Islet of Langerhans (tissue), 1 donor: Measurements from ENCODE around the gene KRTAP10-4.

ENCODE experiments used
- FAIRE-seq: peaks from one replicate; lab custom pipeline; 2011; peaks lifted over from hg19 to GRCh38; lab: Jason Lieb, UNC

KRTAP10-4 gene

DNA sequence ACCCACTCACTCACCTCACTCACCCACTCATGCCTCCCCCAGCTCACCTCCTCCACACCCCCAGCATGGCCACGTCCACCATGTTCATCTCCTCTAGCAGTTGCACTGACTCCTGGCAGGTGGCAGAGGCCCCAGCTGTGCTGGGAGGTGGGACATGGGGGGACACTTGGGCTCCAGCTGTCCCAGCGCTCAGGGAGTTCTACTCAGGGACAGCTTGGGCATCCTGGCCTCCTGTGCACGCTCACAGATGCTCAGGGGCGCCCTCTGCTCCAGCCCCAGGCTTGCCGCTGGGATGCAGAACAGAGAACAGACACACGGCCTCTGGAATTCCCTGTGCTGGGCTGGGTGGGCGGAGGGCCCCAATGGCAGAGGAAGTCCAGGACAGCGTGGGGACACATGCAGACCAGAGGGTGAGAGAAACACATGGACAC is 43.6 kb downstream of the KRTAP10-4 start:
- no peak for FAIRE-seq

DNA sequence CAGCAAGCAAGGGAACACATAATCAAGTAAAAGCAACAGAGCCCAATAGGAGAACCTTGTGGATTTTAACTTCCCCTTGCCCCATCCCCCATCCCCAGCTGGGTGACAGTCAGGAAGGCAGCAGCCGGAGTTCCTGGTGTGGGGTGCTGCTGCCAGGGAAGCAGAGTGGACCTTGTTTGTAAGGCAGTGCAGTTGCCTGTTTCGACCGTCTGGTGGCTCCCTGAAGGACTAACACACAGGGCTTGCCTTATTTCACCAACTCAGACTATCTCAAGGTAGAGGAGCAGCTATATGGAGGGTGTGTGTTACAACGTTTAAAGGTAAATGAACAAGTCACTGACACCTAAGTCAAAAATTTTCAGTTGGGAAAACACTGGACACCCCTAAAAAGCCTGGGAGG is 45.0 kb downstream of the KRTAP10-4 start:
- FAIRE-seq = no peak

DNA sequence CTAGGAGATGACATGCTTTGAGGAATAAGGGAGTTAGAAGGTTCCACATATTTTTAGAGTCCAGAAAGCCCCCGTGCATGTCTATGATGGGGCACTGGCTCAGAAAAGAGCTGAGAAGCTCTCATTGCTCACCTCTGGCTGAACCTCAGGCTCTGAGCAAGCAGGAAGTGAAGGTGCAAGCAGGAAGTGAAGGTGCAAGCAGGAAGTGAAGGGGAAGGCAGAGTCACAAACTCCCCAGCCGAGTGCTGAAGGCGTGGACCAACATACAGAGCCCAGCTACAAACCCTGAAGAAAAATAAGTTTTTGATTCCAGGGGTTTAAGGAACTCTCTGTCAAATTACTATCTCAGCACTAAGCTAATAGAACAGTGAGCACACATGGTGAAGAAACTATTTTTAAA is 45.4 kb downstream of the KRTAP10-4 start:
- FAIRE-seq = no peak

DNA sequence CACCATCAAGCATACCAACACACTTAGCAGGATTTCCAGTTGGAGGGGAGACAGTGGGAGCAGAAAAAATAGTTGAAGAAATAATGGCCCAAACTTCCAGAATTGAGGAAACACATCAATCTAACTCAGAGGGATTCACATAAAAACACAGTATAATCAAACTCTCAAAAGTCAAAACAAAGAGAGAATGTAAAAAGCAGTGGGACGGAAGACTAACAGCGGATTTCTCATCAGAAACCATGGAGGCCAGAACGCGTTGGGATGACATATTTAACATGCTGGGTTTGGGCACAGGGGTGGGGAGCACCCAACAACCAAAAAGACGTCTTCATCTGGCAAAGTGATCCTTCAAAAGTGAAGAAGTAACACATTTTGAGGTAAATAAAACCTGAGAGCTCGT is 46.4 kb downstream of the KRTAP10-4 start:
- no peak for FAIRE-seq

DNA sequence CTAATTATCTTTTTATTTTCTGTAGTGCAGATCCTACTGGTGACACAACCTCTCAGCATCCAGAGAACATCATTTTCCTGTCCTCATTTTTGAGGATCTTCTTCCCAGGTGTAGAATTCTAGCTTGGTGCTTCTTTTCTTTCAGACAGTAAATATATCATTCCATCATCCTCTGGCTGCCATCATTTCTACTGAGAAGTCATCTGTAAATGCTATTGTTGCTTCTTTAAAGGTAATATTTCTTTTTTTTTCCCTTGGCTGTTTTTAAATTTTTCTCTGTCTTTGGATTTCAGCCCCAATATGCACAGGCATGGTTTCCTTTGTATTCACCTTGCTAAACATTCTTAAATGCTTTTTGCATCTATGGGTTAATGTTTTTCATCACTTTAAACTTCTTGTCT is 50.0 kb downstream of the KRTAP10-4 start:
- no peak for FAIRE-seq
